Hematopoietic multipotent progenitor cell treated with erythropoietin and hydrocortisone succinate and interleukin-3 and kit ligand, for 4 days (in vitro differentiated cells): Measurements from ENCODE around the gene PARP11.
"Not testable (repeated sequence)": the region's sequence is repeated elsewhere in the genome, so short reads cannot be mapped to it uniquely, and the experiment has no call there.

Experiments
- DNase-seq: peaks from one replicate; pipeline ENCODE4 v3.0.0-alpha.2; 2015

PARP11 gene

GRCh38 chr12:3882896-3883564 is 9.8 kb upstream of the PARP11 start:
- DNase-seq: peak; percentile 84

- DNase-seq: no peak
These were observed 9.2 kb upstream of the PARP11 start for GRCh38 chr12:3882406-3882805.

- no peak for DNase-seq
These were observed 8.2 kb upstream of the PARP11 start for GRCh38 chr12:3881281-3881950.

GRCh38 chr12:3879846-3880245 is 6.6 kb upstream of the PARP11 start:
- DNase-seq: peak; percentile 41

GRCh38 chr12:3871356-3871755 is 1.8 kb downstream of the PARP11 start:
- no peak for DNase-seq

- peak; percentile 44 for DNase-seq
These were observed 3.3 kb downstream of the PARP11 start for GRCh38 chr12:3869865-3870264.

- no peak for DNase-seq
These were observed 3.8 kb downstream of the PARP11 start for GRCh38 chr12:3869433-3869832.

- no peak for DNase-seq
These were observed 9.4 kb downstream of the PARP11 start for GRCh38 chr12:3863756-3864155.

- DNase-seq: no peak
These were observed 30.7 kb downstream of the PARP11 start for GRCh38 chr12:3842517-3842916.

GRCh38 chr12:3841783-3842182 is 31.4 kb downstream of the PARP11 start:
- no peak for DNase-seq

- DNase-seq: not testable (repeated sequence)
These were observed 32.4 kb downstream of the PARP11 start for GRCh38 chr12:3840833-3841232.

GRCh38 chr12:3839745-3840144 is 33.5 kb downstream of the PARP11 start:
- DNase-seq: not testable (repeated sequence)

GRCh38 chr12:3838701-3839548 is 34.3 kb downstream of the PARP11 start:
- peak; percentile 45 for DNase-seq

GRCh38 chr12:3838076-3838475 is 35.1 kb downstream of the PARP11 start:
- DNase-seq: peak; percentile 72

- peak; percentile 37 for DNase-seq
These were observed 36.1 kb downstream of the PARP11 start for GRCh38 chr12:3837049-3837448.

- DNase-seq: no peak
These were observed 36.6 kb downstream of the PARP11 start for GRCh38 chr12:3836641-3837040.

GRCh38 chr12:3835914-3836313 is 37.3 kb downstream of the PARP11 start:
- no peak for DNase-seq

GRCh38 chr12:3834774-3835173 is 38.4 kb downstream of the PARP11 start:
- no peak for DNase-seq

GRCh38 chr12:3833670-3834310 is 39.4 kb downstream of the PARP11 start:
- DNase-seq: no peak

GRCh38 chr12:3832738-3833137 is 40.5 kb downstream of the PARP11 start:
- no peak for DNase-seq

- DNase-seq: no peak
These were observed 44.3 kb downstream of the PARP11 start for GRCh38 chr12:3828888-3829287.

- no peak for DNase-seq
These were observed 45.7 kb downstream of the PARP11 start for GRCh38 chr12:3827301-3828000.

GRCh38 chr12:3821441-3821840 is 51.8 kb downstream of the PARP11 start:
- no peak for DNase-seq
